GM19351 (cell line): ENCODE results near the gene INF2.

Experiments used
- ATAC-seq: cut with Tn5 transposase; IDR thresholded peaks from one replicate; pipeline ENCODE4 v1.9.1; 2021; ENCODE audit warnings: mild to moderate bottlenecking, moderate library complexity; ENCODE audit not compliant: unreplicated experiment

Gene INF2

DNA sequence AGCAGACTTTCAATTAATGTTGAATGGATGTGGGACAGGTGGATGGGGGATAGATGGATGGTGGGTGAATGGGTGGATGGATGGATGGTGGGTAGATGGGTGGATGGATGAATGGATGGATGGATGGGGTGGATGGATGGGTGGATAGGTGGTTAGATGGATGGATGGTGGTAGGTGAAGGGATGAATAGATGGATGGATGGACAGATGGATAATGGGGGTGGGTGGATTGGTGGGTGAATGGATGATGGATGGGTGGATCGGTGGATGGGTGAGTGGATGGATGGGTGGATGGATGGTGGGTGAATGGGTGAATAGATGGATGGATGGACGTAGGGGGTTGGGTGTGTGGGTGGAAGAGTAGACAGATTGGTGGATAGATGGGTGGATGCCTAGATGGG lies 14.0 kb upstream of the INF2 start:
- ATAC-seq = no peak

DNA sequence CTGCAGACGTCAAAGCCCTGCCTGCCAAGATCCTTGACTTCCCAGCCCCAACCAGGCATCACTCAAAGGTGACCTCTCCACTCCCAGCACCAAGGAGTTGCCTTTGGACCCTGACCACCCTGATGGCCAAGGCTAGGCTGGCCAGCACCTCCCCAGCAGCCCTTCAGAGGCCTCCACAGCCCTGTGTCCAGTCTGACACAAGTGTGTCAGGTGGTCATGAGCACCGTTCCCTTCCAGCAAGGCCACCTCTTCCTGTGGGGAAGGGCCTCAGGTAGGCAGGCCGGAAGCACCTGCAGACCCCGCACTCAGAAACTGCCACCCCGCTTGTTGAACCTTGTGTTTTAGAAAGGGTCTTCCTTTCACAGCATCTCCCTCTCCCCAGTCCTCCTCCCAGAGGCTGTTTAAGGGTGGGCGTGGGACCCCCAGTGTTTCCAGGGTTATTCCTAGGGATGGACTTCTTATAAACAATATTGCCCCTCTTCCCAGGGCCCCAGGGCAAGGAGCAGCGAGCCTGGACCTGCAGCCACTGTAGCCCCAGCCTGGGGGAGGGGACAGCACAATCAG lies 13.2 kb upstream of the INF2 start:
- ATAC-seq = no peak

DNA sequence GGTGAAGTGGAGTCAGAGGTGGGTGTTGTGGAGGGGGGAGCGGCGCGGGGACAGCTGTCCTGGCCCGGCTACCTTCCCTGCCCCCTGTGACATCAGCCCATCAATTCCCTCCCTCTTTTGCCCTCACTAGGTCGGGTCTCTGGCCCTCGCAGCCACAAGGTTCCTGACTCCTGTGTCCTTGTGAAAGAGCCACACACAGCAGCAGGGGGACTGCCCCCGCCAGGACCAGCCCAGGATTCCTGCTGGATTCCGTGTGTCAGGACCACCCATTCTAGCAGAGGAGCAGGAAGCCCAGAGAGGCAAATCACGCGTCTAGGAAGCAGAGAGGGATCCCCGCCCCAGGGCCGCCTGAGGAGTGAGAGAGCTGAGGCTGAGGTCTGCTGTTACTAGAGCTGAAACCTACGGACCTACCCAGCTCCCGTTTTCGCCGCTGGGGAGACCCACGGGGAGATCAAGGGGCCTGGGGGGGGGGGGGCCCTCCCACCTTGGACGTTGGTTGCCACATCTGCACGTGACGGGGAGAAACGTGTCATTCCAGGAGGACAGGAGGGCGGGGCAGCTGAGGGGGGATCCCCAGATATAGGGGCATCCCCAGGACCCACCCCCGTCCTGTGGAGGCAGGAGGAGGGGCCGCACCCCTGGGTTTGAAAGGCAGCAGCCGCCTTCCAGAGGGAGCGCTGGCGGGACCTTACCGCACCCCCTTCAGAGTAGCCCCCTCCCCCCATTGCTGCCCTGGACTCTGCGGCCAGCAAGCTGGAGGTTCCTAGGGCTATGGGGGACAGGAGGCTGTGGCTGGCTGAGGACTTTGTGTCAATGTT lies 12.5 kb upstream of the INF2 start:
- no peak for ATAC-seq

DNA sequence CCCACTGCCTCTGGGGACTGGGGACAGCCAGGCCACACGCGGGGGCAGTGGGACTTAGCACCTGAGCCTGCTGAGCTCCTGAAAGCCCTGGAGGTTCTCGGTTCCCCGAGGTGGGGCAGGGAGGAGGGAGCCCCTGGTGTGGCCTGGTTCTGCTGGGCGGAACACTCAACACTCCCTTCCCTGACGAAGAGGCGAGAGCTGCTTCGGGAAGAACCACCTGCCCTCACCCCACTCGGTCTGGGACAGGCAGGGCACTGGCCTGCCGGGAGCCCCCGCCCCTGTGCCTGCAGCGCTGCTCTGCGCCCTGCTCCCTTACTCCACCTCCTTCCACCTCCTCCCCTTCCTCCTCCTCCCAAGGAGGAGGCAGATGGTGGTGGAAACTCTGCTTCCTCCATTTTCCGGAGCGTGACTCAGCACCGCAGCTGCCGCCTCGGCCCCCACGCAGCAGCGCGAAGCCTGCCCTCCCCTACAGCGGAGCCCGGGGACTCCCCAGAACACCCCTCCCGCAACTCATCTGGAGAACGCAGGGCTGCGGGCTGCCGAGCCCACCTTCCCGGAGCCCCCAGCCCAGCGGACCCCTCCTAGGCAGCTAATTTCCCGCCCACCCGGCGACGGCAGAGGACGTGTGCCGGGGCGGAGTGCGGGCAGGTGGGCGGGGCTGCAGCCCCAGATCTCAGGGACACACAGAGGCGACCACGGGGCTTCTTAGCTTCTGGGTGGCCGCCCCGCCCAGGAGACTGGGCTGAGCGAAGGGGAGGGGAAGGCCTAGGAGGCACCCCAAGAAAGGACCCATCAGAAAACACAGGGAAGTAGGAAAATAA lies 11.7 kb upstream of the INF2 start:
- ATAC-seq = peak; percentile 54

DNA sequence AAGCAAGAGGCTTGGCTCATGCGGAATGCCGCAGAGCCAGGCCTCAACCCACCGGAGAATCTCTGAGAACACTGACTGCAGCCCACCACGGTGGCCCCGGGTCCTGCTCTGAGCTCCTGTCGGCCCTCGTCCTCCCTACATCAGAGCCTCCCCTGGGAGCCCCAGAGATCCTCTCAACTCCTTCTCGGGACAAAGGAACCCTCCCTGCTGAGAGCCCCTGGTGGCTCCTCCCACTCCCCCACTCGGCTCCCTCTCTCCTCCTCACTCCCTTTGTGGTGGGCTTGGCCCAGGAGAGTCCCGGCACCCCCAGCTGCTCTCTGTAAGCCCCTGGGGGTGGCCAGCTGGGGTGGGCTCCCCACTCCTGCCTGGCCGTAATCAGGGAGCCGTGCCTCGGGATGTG lies 11.1 kb upstream of the INF2 start:
- ATAC-seq = peak; percentile 4

DNA sequence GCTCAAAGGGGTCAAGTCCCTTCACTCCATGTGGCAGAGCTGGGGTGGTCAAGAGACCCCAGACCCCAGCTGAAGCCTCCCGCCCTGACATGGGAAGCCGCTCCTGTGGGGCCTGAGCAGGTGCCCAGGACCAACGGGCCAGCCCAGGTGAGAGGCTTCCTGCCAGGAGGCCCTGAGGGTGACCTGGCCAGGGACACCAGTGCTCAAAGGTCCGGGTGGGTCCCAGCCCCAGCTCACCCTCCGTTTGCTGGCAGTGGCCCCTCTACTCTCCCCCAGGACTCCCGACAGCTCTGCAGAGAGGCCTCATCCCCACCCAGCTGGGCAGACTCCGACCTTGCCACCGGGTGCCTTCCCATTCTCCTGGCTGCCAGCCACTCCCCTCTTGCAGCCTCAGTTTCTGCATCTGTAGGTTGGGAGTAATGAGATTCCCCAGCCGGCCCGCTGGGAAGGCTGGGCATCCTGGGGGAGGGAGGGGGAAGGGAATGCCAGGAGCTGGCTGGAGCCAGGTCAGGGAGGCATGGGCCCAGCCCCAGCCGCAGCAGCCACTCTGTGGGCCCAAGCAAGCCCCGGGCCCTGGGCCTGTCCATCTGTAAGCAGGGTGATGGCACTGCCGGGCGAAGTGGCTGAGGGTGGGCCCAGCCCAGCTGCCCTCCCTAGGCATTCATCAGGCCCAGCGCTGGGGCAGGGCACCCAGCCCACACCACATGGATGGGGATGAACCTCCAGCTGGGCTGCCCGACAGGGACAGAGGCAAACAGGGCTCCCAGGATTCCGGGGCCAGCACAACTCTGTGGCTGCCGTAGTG lies 10.3 kb upstream of the INF2 start:
- no peak for ATAC-seq

DNA sequence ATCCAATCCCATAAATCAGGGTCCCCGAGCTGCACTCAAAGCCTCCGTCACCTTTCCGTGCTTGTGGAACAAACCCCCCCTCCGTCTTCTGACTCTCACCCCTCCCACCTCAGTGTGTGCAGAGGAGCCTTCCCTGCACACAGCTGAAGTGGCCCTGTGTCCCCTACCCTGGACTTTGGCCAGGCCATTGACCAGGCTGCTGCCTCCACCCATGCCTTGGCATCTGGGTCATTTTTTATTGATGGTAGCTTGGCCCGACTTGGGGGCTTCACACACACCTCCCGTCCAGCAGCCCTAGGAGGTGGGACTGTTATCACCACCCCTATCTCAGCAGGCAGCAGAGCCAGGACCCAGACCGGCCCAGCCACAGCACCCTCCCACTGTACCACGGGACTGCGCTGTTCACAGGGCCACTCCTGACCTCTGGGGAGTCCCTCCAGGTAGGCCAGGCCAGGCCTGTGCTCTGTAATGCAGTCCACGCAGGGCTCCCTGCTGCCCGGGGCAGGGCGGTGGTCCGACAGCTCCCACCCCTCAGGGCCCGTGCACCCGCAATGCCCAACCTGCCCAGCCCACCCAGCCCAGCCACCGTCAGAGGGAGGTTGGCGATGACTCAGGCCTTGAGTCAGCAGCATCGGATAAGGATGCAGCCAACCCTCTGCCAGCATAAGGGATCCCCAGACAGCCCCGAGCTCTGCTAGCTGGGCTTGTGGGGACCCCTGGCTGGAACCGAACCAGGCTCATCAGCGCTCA lies 9.2 kb upstream of the INF2 start:
- ATAC-seq = no peak

DNA sequence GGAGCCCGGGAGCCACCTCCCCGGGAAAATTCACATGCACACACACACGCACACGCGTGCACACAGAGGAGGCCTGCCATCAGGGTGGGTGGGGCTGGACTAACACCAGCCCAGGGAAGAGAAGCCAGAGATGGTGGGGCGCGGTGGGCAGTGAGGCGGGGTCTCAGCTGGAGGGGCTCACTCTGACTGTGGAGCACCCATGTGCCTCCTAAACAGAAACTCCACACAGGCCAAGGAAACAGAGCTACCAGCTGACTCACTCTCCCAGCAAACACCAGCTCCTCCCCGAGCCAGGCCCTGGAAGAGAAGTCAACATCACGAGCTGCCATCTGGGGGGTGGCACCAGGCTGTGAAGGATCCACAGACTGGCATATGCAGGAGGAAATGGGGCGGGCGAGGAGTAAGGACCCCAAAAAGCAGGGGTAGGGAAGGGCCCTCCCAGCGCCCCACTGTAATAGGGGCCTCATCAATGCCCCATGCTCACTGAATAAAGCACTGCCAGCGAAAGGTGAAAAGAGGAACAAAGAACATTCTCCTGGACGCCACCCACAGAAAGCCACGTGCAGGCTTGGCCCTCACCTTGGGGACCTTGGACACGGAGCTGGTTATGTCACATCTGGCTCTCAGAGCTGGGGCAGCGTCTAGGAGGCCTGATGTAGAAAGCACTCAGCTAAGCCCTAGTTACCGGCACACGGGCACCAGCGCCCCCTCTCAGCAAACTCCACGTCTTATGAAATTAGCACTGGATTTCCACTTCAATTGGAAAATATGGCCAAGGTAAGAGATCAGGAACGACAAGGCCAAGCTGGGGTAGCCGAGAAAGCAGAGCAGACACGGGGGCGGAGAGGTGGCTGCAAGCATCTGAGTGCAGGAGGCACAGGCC lies 8.4 kb upstream of the INF2 start:
- peak; percentile 42 for ATAC-seq

DNA sequence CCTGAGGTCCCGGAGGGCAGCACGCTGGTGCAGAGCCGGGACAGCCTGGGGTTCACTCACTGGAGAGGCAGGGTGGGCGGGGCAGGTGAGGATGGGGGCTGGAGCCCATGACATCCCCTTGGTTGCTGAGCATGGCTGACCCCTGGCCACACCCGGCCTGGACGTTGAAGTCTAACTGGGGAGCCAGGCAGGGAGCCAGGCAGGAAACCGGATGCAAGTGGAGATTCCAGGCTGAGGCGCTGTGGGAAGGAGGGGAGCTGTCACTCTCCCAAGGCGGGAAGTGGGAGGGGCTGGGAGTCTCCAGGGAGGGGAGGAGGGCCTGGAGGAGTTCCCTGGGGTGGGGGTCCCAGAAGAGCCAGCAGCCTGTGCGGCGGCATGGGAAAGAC lies 7.7 kb upstream of the INF2 start:
- ATAC-seq = no peak

DNA sequence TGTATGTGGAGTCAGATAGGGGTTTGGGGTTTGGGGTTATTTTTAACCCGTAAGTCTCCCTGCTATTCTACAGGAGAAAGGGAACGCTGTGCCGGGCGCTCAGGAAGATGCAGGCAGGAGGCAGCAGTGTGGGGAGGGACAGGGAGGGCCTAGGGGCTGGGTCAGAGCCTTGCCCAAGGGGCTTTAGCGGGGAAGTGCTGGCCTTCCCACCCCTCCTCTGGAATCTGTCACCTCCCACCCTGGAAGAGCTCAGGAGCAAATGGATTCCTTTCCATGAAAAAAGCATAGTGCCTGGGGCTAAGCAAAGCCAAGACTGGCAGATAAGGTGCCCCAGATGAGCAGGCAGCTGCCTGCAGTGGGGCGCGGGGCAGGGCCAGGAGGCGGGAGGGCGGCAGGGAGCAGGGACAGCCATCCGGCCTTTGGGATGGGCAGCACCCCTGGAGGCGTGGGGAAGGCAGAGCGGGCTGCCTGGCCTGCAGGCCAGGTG lies 7.3 kb upstream of the INF2 start:
- ATAC-seq = no peak

DNA sequence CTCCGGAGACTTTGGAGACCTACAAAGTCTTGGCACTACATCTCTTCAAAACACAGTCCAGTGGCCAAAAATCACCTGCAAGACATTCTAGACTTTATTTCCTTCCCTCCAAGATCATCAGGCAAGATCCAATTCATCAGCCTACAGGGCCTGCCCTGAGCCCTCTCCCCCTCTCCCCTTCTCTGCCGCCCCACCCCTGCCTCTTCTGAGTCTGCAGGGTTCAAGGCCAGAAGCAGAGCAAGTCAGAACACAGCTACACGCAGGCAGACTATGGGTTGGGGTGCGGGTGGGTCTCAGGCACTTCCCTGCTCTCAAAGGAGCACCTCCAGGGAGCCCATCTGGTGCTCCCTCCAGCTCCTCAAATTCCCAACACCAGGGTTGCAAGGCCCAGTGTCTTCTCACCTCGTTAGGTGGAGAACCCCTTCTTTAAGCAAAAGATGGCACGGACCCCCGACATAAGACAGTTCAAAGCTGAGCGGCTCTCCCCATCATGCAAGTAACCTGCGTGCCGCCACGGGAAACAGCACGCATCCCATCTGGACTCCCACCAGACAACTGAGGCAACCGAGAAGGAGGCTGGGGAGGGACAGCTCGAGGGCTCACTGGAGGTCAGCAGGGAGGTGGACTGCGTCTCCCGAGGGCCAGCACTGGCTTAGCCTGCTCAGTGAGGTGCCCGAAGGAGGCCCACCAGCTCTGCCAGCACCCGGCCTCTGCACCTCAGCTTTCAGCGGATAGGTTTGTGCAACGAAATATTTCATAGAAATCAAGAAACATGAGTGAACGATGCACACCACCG lies 5.6 kb upstream of the INF2 start:
- no peak for ATAC-seq

DNA sequence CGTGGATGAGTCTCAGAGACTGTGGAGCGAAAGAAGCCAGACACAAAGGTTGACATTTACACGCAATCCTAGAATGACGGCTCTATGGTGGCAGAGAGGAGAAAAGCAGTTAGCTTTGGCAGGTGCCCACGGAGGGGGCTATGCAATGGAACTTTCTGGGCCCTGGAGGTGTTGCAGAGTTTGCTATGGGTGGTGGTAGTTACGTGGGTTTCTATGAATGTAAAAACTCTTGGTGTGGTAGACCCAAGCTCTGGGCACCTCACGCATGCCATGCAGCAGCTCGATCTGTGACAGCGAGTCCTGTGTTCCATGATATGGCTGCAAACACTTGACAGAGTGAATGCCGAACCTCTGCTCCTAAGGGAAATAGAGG lies 5.0 kb upstream of the INF2 start:
- no peak for ATAC-seq

DNA sequence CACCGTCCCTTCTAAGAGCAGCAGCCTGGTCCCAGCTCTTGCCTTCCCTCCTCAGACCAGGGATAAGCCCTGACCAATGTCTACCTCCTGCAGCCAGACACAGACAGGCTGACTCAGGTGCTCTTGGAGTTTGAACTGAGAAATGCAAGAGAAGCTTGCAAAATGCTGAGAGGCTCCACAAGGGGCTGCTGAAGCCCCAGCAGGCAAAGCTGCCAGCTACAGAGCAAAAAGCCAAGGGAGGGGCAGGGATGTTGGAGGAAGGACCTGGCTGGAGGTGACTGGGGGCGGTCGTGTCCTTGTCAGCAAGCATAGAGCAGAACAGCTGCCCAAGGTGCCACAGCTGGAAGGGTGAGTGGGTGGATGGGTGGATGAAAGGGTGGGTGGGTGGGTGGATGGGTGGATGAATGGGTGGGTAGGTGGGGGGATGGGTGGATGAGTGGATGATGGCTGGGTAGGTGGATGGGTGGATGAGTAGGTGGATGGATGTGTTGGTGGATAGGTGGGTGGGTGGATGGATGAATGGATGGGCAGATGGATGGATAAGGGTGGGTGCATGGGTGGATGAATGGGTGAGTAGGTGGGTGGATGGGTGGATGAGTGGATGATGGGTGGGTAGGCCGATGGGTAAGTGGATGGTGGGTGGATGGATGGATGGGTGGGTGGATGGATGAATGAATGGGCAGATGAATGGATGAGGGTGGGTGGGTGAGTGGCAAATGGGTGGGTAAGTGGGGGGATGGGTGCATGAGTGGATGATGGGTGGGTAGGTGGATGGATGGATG lies 4.0 kb upstream of the INF2 start:
- ATAC-seq = no peak

DNA sequence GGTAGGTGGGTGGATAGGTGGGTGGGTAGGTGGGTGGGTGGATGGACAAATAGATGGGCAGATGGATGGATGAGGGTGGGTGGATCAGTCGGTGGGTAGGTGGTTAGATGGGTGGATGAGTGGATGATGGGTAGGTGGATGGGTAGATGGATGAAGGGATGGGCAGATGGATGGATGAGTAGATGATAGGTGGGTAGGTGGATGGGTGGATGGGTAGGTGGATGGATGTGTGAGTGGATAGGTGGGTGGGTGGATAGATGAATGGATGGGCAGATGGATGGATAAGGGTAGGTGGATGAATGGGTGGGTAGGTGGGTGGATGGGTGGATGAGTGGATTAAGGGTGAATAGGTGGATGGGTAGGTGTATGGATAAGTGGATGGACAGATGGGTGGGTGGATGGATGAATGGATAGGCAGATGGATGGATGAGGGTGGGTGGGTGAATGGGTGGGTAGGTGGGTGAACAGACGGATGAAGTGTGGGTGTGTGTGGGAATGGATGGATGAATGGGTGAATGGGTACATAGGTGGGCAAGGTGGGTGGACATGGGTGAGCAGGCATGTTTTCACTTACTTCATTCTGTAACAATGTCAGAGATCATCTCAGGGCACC lies 3.3 kb upstream of the INF2 start:
- no peak for ATAC-seq

DNA sequence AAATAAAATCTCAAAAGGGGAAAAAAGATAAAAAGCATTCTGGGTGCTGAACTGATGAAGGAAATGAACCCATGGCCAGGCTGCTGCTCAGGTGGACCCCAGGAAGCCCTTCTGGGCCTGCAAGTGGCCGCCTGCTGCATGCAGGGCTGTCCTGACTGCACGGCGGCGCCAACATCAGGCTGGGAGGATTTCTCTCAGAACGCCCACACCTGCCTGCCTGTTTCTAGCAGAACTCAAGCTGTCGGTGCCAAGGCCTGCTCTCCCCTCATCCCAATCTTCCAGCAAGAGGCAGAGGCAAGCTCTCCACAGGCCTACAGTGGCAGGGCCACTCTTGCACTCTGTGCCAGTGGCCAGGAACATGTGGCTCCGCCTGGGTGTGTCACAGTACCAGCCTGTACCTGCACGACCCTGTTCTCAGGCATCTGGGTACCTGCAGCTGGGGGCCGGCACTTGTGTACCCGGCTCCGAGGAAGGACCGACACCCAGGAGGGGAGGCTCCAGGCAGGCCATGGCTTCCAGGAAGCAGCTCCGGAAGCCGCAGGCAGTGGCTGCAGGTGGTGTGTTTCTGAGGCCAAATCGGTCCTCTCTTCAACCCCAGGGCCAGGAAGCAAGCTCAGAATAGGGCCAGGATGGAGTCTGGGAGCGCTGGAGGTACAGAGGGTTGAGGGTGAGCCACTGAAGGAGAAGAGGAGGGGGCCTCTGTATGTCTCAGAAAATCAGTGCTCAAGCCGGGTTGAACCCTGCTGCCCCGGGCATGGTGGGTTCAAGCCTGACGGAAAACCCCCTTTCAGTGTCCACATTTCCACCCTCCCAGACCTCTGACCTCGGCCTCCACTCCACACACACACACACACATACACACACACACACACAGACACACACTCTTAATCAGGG lies 2.5 kb upstream of the INF2 start:
- ATAC-seq = no peak
